Fibroblast of pulmonary artery (primary cell): ENCODE results near the gene KCNQ1.
A peak's percentile ranks its signal among the peaks of the same experiment; 100 is the strongest.

Experiments
- DNase-seq: peaks from one replicate; pipeline ENCODE4 v3.0.0-alpha.2; 2010; ENCODE audit warnings: low read depth
- H3K4me3 ChIP-seq: replicated peaks from 2 replicates; pipeline ENCODE4 v1.5.1; 2011; ENCODE audit warnings: low read depth, mild to moderate bottlenecking, control low read depth, low read length, moderate library complexity
- TF ChIP-seq, protein P1 (sequence below): IDR thresholded peaks from 2 replicates; pipeline ENCODE4 v1.5.1; 2011; ENCODE audit warnings: mild to moderate bottlenecking, control low read depth, low read length, inconsistent platforms; ENCODE audit errors: missing control alignments

The KCNQ1 gene

DNA sequence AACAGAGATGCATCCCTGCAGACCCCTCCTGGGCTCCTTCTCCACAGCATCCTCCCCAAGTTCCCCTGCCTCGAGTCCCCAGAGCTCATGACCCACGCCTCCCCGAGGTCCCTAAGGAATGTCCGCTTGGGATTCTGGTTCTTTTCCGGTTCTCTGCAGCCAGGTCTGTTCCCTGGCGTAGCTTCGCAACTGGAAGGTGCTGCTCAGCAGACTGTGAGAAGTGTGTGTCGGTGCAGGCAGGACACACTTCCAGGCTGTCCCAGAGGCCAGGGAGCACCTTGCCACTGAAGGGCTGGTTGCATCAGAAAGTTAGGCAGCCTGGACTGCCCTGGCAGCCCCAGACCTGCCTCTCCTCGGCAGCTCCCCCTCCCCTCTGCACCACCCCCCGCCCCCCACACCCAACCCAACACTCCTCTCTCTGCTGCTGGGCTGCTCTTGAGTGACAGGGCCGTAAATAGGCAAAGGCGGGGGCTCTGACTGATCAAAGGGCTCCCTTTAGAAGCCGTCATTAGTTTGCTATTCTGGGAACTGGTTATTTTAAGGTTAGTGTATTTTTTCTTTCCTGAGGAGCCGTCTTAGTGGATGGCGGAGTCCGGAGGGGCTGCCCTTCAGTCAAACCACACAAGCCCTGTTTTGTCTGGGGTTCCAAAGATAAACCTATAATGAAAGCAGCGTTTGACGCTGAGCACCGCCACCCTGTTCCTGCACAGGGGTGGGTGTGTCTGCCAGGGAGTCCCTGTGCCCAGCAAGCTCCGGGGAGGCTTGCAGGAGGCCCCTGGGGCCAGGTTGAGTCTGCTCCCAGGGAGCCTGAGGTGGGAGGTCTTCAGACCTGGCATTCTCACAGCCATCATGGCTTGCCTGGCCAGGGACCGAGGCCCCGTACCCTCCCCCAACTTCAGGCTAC, 343.6 kb downstream of the KCNQ1 start:
- DNase-seq = no peak
- TF ChIP-seq, protein P1, sequence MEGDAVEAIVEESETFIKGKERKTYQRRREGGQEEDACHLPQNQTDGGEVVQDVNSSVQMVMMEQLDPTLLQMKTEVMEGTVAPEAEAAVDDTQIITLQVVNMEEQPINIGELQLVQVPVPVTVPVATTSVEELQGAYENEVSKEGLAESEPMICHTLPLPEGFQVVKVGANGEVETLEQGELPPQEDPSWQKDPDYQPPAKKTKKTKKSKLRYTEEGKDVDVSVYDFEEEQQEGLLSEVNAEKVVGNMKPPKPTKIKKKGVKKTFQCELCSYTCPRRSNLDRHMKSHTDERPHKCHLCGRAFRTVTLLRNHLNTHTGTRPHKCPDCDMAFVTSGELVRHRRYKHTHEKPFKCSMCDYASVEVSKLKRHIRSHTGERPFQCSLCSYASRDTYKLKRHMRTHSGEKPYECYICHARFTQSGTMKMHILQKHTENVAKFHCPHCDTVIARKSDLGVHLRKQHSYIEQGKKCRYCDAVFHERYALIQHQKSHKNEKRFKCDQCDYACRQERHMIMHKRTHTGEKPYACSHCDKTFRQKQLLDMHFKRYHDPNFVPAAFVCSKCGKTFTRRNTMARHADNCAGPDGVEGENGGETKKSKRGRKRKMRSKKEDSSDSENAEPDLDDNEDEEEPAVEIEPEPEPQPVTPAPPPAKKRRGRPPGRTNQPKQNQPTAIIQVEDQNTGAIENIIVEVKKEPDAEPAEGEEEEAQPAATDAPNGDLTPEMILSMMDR = no peak

GRCh38 chr11:2789331-2789730, 344.5 kb downstream of the KCNQ1 start:
- no peak overlapping the region for H3K4me3 ChIP-seq
- DNase-seq = no peak
- TF ChIP-seq, protein P1 = no peak

More for the DNA sequence above, 343.6 kb downstream of the KCNQ1 start:
- no peak overlapping the region for H3K4me3 ChIP-seq

DNA sequence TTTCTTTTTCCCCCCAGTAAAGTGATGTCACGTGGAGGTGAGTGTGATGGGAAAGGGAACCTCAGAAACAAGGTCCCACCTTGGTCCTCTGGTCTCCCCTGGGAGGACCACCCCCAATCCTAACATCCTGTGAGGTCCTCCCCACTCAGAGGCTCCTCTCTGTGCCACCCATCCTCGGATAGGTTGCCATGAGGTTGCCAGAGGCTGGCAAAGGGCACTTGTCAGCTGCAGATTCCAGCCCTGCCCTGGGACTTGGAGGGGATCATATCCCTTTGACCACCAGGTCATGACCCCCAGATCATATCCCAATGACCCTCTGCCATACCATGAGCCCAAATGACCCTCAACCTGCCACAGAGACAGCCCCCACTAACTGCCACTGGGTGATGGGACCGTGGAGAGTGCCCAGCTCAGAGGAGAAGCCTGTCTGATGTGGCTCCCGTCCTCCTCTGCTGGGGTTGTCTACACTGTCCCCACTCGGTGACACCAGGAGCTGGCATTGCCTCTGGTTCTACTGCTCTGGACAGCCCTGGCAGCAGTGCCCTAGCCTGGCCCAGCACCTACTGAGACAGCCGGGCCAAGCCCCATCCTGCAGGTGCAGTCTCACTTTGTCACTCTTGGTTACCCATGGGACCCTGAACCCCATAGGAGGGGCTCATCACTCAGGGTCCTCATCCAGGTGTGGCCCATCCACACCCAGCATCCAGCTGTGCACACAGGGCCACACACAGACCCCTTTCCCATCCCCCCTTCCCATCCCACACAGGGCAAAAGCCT, 345.2 kb downstream of the KCNQ1 start:
- H3K4me3 ChIP-seq = no peak overlapping the region
- TF ChIP-seq, protein P1 = no peak
- no peak for DNase-seq

- TF ChIP-seq, protein P1 = no peak
- no peak for DNase-seq
- no peak overlapping the region for H3K4me3 ChIP-seq
Observed at GRCh38 chr11:2790568-2790921, 345.7 kb downstream of the KCNQ1 start.

GRCh38 chr11:2791139-2791520, 346.3 kb downstream of the KCNQ1 start:
- H3K4me3 ChIP-seq = no peak overlapping the region
- no peak for DNase-seq
- TF ChIP-seq, protein P1 = no peak

DNA sequence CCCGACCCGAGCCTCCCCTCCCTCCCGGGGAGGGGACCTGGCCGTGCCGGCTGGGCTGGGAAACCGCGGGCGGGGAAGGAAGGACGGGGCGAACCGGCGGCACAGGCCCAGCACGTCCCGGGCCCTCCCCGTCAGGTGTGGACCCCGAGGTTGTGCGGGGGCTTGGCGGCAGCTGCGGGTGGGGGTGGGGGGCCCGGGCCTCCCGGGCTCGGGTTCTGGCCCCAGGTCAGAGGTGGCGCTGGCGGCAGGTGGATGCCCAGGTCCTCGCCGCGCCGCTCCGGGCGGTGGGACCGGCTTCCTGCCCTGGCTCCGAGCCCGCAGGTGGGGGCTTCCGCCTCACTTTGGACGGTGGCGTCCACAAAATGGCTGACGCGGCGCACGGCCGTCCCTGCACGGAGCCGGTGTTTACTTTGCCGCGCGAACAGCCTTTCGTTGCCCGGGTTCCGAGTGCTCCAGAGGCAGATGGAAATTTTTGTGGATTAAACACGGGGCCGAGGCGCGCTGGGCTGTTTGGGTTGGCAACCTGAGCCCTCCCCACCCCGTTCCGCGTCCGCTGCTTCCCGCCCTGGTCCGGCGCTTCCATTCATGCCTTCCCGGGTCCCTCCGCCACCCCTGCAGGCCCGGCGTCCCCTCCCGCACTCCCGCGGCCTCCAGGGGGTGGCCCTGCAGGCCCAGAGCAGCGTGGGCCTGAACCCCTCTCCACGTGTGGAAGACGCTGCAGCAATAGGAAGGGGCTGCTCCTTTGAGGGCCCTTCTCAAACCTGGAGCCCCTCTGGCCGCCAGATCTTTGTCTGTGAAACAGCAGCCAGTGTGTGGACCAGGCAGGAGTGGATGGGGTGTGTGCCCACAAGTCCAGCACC, 346.9 kb downstream of the KCNQ1 start:
- peak overlapping the region; percentile 14 for H3K4me3 ChIP-seq
- TF ChIP-seq, protein P1 = no peak

More for the DNA sequence above, 346.9 kb downstream of the KCNQ1 start:
- DNase-seq = no peak
